H1 (cell line): ENCODE data around the gene SNRNP70. TPM values are rescaled to one million over a fixed set of nuclear protein-coding genes. Genes with fewer than 3 reads are reported as not detected.

Experiments used
- CTCF ChIA-PET: fragments of 300-600 bp; sonication (Branson Sonifier 250); formaldehyde crosslinking; loops from one replicate; lab custom pipeline; 2021; ENCODE audit not compliant: partially characterized antibody; lab: Charles Lee
- POLR2A ChIA-PET: fragments of 300-600 bp; sonication (Branson Sonifier 250); formaldehyde crosslinking; loops from one replicate; lab custom pipeline; 2021; ENCODE audit warnings: inconsistent platforms; ENCODE audit not compliant: partially characterized antibody; lab: Charles Lee
- DNase-seq, 2 experiments: peaks; one replicate each; pipeline versions ENCODE4 v3.0.0 to v3.0.0-alpha.2; 2010 to 2022; ENCODE audit warnings: low spot score in 2 of 2, low read depth in 1 of 2, mixed read lengths in 1 of 2
- FAIRE-seq: peaks from 2 replicates; lab custom pipeline; 2011; peaks lifted over from hg19 to GRCh38; lab: Jason Lieb, UNC
- H2AFZ ChIP-seq: 2 replicates; pipeline ENCODE4 v1.8.1; 2012; ENCODE audit warnings: low read length, inconsistent platforms
- H2AK5ac ChIP-seq: 2 replicates; pipeline ENCODE4 v1.6.1; 2013; ENCODE audit warnings: low read depth, low read length
- H2BK120ac ChIP-seq: replicated peaks from 2 replicates; pipeline ENCODE3; 2013; ENCODE audit warnings: low read depth, low read length, inconsistent platforms
- H2BK12ac ChIP-seq: 2 replicates; pipeline ENCODE4 v1.6.1; 2013; ENCODE audit warnings: low read depth, low read length
- H2BK15ac ChIP-seq: 2 replicates; pipeline ENCODE4 v1.6.1; 2013; ENCODE audit warnings: low read length
- H2BK20ac ChIP-seq: 2 replicates; pipeline ENCODE4 v1.6.1; 2013; ENCODE audit warnings: low read length
- H2BK5ac ChIP-seq: 2 replicates; pipeline ENCODE4 v1.6.1; 2013; ENCODE audit warnings: low read depth, low read length
- H3K14ac ChIP-seq: 2 replicates; pipeline ENCODE4 v1.6.1; 2013; ENCODE audit warnings: inconsistent platforms; ENCODE audit not compliant: insufficient read length
- H3K18ac ChIP-seq: 2 replicates; pipeline ENCODE4 v1.6.1; 2013; ENCODE audit warnings: low read length; ENCODE audit errors: extremely low read depth
- H3K23ac ChIP-seq: 2 replicates; pipeline ENCODE4 v1.6.1; 2013; ENCODE audit warnings: inconsistent platforms; ENCODE audit not compliant: insufficient read length
- H3K23me2 ChIP-seq: 2 replicates; pipeline ENCODE4 v1.6.1; 2013; ENCODE audit warnings: low read depth, low read length
- H3K27ac ChIP-seq: 2 replicates; pipeline ENCODE4 v1.6.1; 2011; ENCODE audit warnings: low read depth, low read length, inconsistent platforms
- H3K27me3 ChIP-seq, 4 experiments: replicated peaks in 1 of 4; 1 replicate in 1 of 4; 2 replicates in 3 of 4; pipeline versions ENCODE4 v1.6.1 to v1.8.1; 2011 to 2013; ENCODE audit warnings: low read length in 3 of 4, mild to moderate bottlenecking in 3 of 4, inconsistent platforms in 2 of 4, mixed read lengths in 2 of 4, moderate library complexity in 1 of 4; ENCODE audit not compliant: control insufficient read depth in 3 of 4, insufficient read depth in 3 of 4; ENCODE audit errors: extremely low read depth in 1 of 4
- H3K36me3 ChIP-seq, 4 experiments: 2 replicates each; pipeline versions ENCODE4 v1.6.1 to v1.8.1; 2011 to 2013; ENCODE audit warnings: mild to moderate bottlenecking in 4 of 4, low read length in 3 of 4, moderate library complexity in 2 of 4, control low read depth in 1 of 4, inconsistent platforms in 1 of 4; ENCODE audit not compliant: insufficient read depth in 4 of 4, control insufficient read depth in 2 of 4
- H3K4ac ChIP-seq: replicated peaks from 2 replicates; pipeline ENCODE3; 2013; ENCODE audit warnings: low read length, low read depth, mixed read lengths, inconsistent platforms; ENCODE audit not compliant: insufficient read length
- H3K4me1 ChIP-seq, 4 experiments: replicated peaks in 1 of 4; 1 replicate in 1 of 4; 2 replicates in 3 of 4; pipeline versions ENCODE4 v1.6.1 to v1.8.1; 2011 to 2013; ENCODE audit warnings: low read length in 3 of 4, inconsistent platforms in 2 of 4, mixed read lengths in 1 of 4; ENCODE audit not compliant: insufficient read depth in 4 of 4, control insufficient read depth in 3 of 4
- H3K4me2 ChIP-seq, 2 experiments: 2 replicates each; pipeline versions ENCODE4 v1.6.1 to v1.8.1; 2011 to 2013; ENCODE audit warnings: low read depth in 2 of 2, low read length in 2 of 2, control low read depth in 1 of 2, inconsistent platforms in 1 of 2, mild to moderate bottlenecking in 1 of 2; ENCODE audit not compliant: insufficient read depth in 1 of 2
- H3K4me3 ChIP-seq, 4 experiments: fragments of 200-600, 300-600 bp in 1 of 4; sonication (generic), shearing (Covaris generic), sonication (Bioruptor Twin) in 1 of 4; 2 replicates each; pipeline versions ENCODE4 v1.5.1 to v1.8.1; 2011 to 2016; ENCODE audit warnings: low read length in 4 of 4, low read depth in 3 of 4, control low read depth in 2 of 4, inconsistent platforms in 2 of 4, mild to moderate bottlenecking in 2 of 4, mixed read lengths in 1 of 4, moderate library complexity in 1 of 4; ENCODE audit not compliant: insufficient read depth in 2 of 4; ENCODE audit errors: extremely low read depth in 1 of 4
- H3K56ac ChIP-seq: replicated peaks from 2 replicates; pipeline ENCODE3; 2013; ENCODE audit warnings: low read depth, mild to moderate bottlenecking, mixed read lengths, low read length, inconsistent platforms; ENCODE audit not compliant: insufficient read length
- H3K79me1 ChIP-seq: 2 replicates; pipeline ENCODE4 v1.6.1; 2013; ENCODE audit warnings: low read depth, low read length, control low read depth
- H3K79me2 ChIP-seq, 2 experiments: 2 replicates each; pipeline versions ENCODE4 v1.6.1 to v1.8.1; 2012 to 2013; ENCODE audit warnings: low read length in 2 of 2, mild to moderate bottlenecking in 2 of 2, inconsistent platforms in 1 of 2; ENCODE audit not compliant: insufficient read depth in 2 of 2, control insufficient read depth in 1 of 2
- H3K9ac ChIP-seq, 4 experiments: replicated peaks in 1 of 4; 1 replicate in 1 of 4; 2 replicates in 3 of 4; pipeline versions ENCODE4 v1.6.1 to v1.8.1; 2011 to 2013; ENCODE audit warnings: low read depth in 3 of 4, low read length in 3 of 4, control low read depth in 2 of 4, mild to moderate bottlenecking in 2 of 4, moderate library complexity in 2 of 4, inconsistent platforms in 1 of 4; ENCODE audit errors: extremely low read depth in 1 of 4
- H3K9me3 ChIP-seq, 2 experiments: 2 replicates each; pipeline versions ENCODE4 v1.6.1 to v1.8.1; 2012 to 2013; ENCODE audit warnings: mild to moderate bottlenecking in 2 of 2, moderate library complexity in 2 of 2, control low read depth in 1 of 2, inconsistent platforms in 1 of 2, low read depth in 1 of 2, low read length in 1 of 2, mixed read lengths in 1 of 2; ENCODE audit not compliant: insufficient read depth in 2 of 2
- H4K20me1 ChIP-seq, 2 experiments: replicated peaks in 1 of 2; 2 replicates each; pipeline versions ENCODE3 to v1.8.1; 2011 to 2013; ENCODE audit warnings: inconsistent platforms in 2 of 2, low read length in 2 of 2, mild to moderate bottlenecking in 1 of 2; ENCODE audit not compliant: insufficient read depth in 2 of 2, control insufficient read depth in 1 of 2
- H4K5ac ChIP-seq: 2 replicates; pipeline ENCODE4 v1.6.1; 2013; ENCODE audit warnings: low read length, low read depth, mixed read lengths, inconsistent platforms; ENCODE audit not compliant: insufficient read length
- H4K8ac ChIP-seq: 2 replicates; pipeline ENCODE4 v1.8.0; 2013; ENCODE audit warnings: mild to moderate bottlenecking, moderate library complexity, low read length, inconsistent platforms; ENCODE audit not compliant: insufficient read depth; ENCODE audit errors: extremely low read depth
- H4K91ac ChIP-seq: replicated peaks from 2 replicates; pipeline ENCODE3; 2013; ENCODE audit warnings: low read length, mixed read lengths, inconsistent platforms; ENCODE audit not compliant: insufficient read length
- ATF3 ChIP-seq: IDR thresholded peaks from 2 replicates; pipeline ENCODE4 v1.6.1; 2011; ENCODE audit warnings: low read depth, mild to moderate bottlenecking, low read length; ENCODE audit not compliant: insufficient read depth
- CHD2 ChIP-seq: IDR thresholded peaks from 2 replicates; pipeline ENCODE4 v1.6.1; 2012; ENCODE audit warnings: low read length, improper control_type of control experiment
- CTCF ChIP-seq, 3 experiments: IDR thresholded peaks; 1 replicate in 2 of 3; 2 replicates in 1 of 3; pipeline versions ENCODE4 v1.5.1 to v1.6.1; 2011; ENCODE audit warnings: low read length in 3 of 3, mild to moderate bottlenecking in 3 of 3, inconsistent platforms in 2 of 3, low read depth in 1 of 3, moderate library complexity in 1 of 3; ENCODE audit not compliant: insufficient read depth in 1 of 3; ENCODE audit errors: control extremely low read depth in 1 of 3
- EP300 ChIP-seq, 2 experiments: IDR thresholded peaks; 1 replicate in 1 of 2; 2 replicates in 1 of 2; pipeline ENCODE4 v1.6.1; 2011 to 2012; ENCODE audit warnings: low read depth in 2 of 2, low read length in 2 of 2, mild to moderate bottlenecking in 2 of 2, borderline replicate concordance in 1 of 2, inconsistent platforms in 1 of 2, moderate library complexity in 1 of 2
- MAFK ChIP-seq: IDR thresholded peaks from 2 replicates; pipeline ENCODE4 v1.6.1; 2012; ENCODE audit warnings: low read depth, mild to moderate bottlenecking, improper control_type of control experiment, low read length
- SIRT6 ChIP-seq: IDR thresholded peaks from one replicate; pipeline ENCODE4 v1.7.1; 2012; ENCODE audit warnings: low read length, inconsistent platforms
- SUZ12 ChIP-seq: fragments of 200-600 bp; sonication (generic); IDR thresholded peaks from 2 replicates; pipeline ENCODE4 v1.6.1; 2012; ENCODE audit warnings: mild to moderate bottlenecking, inconsistent platforms, low read length, moderate library complexity, mixed read lengths
- WGBS, 2 experiments: shearing (Covaris generic) in 1 of 2; methylation state at CpG; one replicate each; pipeline versions ENCODE4 v1.1.6 to v1.1.7; 2013 to 2015; ENCODE audit warnings: low lambda C conversion rate in 2 of 2, mixed read lengths in 2 of 2, inconsistent platforms in 1 of 2, low coverage in 1 of 2, missing lambda C conversion rate in 1 of 2; ENCODE audit not compliant: insufficient replicate concordance in 2 of 2, insufficient coverage in 1 of 2, insufficient read length in 1 of 2; ENCODE audit errors: extremely low coverage in 1 of 2, missing lambda C conversion rate in 1 of 2; 5-methylcytosine and 5-hydroxymethylcytosine counted together
- polyA plus RNA-seq, 7 experiments: library from polyadenylated mRNA; depleted of rRNA in 3 of 7; stranded (reverse) in 5 of 7; unstranded in 2 of 7; fragments of >200 nt in 5 of 7; fragments of 200-250 nt in 2 of 7; gene quantifications; 1 replicate in 5 of 7; 2 replicates in 1 of 7; 4 replicates in 1 of 7; pipeline versions ENCODE4 v1.2.1 to v1.2.3, GENCODE V29; 2011 to 2013; ENCODE audit warnings: missing spikeins in 2 of 7, mixed read lengths in 2 of 7
- total RNA-seq: library from RNA; stranded (reverse); fragmentation: NEBNext Ultra II Directional; extraction: Animal tissue kit (Norgen Biotek cat#: 25700); gene quantifications from 2 replicates; pipeline ENCODE4 v1.2.1, GENCODE V29; 2021

Gene SNRNP70
- total and polyA plus RNA-seq, 2 of the 8 experiments (the other 6 are each of a cell fraction or from before 2014, with no cell fraction given) = 231 to 235 TPM

- no peak within 1 kb of the TSS for H2BK20ac ChIP-seq
- no peaks in the 10 kb centered on the region; a peak in 1 of 7 replicates for H3K27me3 ChIP-seq
- H3K27ac ChIP-seq = no peak within 1 kb of the TSS
- peak within 1 kb of the TSS; percentile 87 for H4K8ac ChIP-seq
- peak within 1 kb of the TSS; percentile 60 for H3K18ac ChIP-seq
- peaks cover 17% of the 10 kb centered on the region for H3K23me2 ChIP-seq
- no peak within 1 kb of the TSS for H3K14ac ChIP-seq
- ChIA-PET CTCF (interaction anchor here (0.7 to 3.2 kb wide), 18 partner anchors 8 to 271 kb away, joined by 3 to 17 read pairs (median 4); partner anchors contain the start of gene RUVBL2), POLR2A (interaction anchor here (0.8 to 7.8 kb wide), 14 partner anchors 9 to 225 kb away, joined by 3 to 67 read pairs (median 4); a partner anchor contains a TSS)
- peak within 1 kb of the TSS; percentile 9; the same call in 1 of the 2 replicates for H2BK5ac ChIP-seq
- WGBS, 2 experiments = 9% methylated on average over 20 of the region's 66 CpGs; no CpG with 5 or more reads in 1 of the 2 experiments
- no peak within 1 kb of the TSS for H2AK5ac ChIP-seq
- no peak within 1 kb of the TSS for H3K23ac ChIP-seq
- no peaks in the 10 kb centered on the region for H3K79me2 ChIP-seq
- H4K20me1 ChIP-seq = peaks cover 4 to 8% of the 10 kb centered on the region in 2 experiments
- peak within 1 kb of the TSS; percentile 81 to 99 for H3K4me2 ChIP-seq
- peak within 1 kb of the TSS; percentile 45; the same call in 1 of the 2 replicates for H2AFZ ChIP-seq
- peaks cover 0 to 4% (median 0%) of the 10 kb centered on the region in 4 experiments; a peak in 2 of 7 replicates for H3K4me1 ChIP-seq
- peak in 1 of 2 experiments; percentile 88 for DNase-seq
- peak within 1 kb of the TSS in 2 of 4 experiments; percentile 51 to 75; a peak in 2 of 7 replicates for H3K9ac ChIP-seq
- peaks cover 2% of the 10 kb centered on the region; the same call in 1 of the 2 replicates for H3K79me1 ChIP-seq
- H3K36me3 ChIP-seq = peaks cover 0 to 8% (median 5%) of the 10 kb centered on the region in 4 experiments; a peak in 5 of 8 replicates
- no peaks in the 10 kb centered on the region for H3K9me3 ChIP-seq
- no peak within 1 kb of the TSS for H2BK15ac ChIP-seq
- H2BK120ac ChIP-seq = no peak within 1 kb of the TSS
- H4K91ac ChIP-seq = no peak within 1 kb of the TSS
- peak within 1 kb of the TSS; percentile 57 to 78 (median 62) for H3K4me3 ChIP-seq
- peak within 1 kb of the TSS; percentile 21; the same call in 1 of the 2 replicates for H2BK12ac ChIP-seq
- H3K56ac ChIP-seq = no peak within 1 kb of the TSS
- peak; percentile 50 for FAIRE-seq
- no peak within 1 kb of the TSS for H4K5ac ChIP-seq
- no peak within 1 kb of the TSS for H3K4ac ChIP-seq
- TF ChIP-seq ATF3 (peak; percentile 65; the same call in 1 of the 2 replicates), SIRT6 (no peak), MAFK (no peak), CTCF (IDR thresholded peaks at IDR 0.05; ENCODE audit: control extremely low read depth in 1 of 3, insufficient read depth in 1 of 3, low read depth in 1 of 3, low read length in 3 of 3) (peak in 2 of 3 experiments; percentile 12 to 19; a peak in 2 of 4 replicates), EP300 (IDR thresholded peaks at IDR 0.05; ENCODE audit: borderline replicate concordance in 1 of 2, low read depth in 2 of 2, low read length in 2 of 2) (no peak), CHD2 (no peak), SUZ12 (no peak)
These were observed 28.7 kb downstream of the SNRNP70 start, which contains the start of gene LIN7B for GRCh38 chr19:49113762-49114629. Gene LIN7B (plus strand): TSS chr19:49114370. CDS start chr19:49114405, 35 bp downstream.
